LNCAP (cell line): ENCODE data around the gene GATA2.

ENCODE experiments used
- TF ChIP-seq, protein P1 (sequence below): fragments of 450-650 bp; IDR thresholded peaks from 2 replicates; pipeline ENCODE4 v1.5.1; 2017; ENCODE audit warnings: mild to moderate bottlenecking

GATA2 gene

DNA sequence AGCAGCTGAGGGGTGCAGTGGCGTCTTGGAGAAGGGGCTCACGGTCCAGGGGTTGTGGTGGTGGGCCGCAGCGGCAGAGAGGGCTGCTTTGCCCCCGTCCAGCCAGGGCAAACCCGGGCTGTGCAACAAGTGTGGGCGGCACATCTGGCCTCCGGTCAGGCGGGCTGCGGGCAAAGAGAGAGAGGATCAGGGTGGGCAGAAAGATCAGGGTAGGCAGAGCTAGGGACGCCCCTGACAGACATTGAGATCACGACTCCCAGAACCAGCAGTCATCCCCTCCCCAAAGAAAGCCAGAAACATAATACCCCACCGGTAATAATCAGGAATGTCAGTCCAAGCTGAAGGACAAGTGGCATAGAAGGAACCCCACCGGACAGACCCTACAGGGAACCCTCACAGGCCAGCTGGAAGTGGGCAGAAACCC lies 6.8 kb downstream of the GATA2 start:
- TF ChIP-seq, protein P1, sequence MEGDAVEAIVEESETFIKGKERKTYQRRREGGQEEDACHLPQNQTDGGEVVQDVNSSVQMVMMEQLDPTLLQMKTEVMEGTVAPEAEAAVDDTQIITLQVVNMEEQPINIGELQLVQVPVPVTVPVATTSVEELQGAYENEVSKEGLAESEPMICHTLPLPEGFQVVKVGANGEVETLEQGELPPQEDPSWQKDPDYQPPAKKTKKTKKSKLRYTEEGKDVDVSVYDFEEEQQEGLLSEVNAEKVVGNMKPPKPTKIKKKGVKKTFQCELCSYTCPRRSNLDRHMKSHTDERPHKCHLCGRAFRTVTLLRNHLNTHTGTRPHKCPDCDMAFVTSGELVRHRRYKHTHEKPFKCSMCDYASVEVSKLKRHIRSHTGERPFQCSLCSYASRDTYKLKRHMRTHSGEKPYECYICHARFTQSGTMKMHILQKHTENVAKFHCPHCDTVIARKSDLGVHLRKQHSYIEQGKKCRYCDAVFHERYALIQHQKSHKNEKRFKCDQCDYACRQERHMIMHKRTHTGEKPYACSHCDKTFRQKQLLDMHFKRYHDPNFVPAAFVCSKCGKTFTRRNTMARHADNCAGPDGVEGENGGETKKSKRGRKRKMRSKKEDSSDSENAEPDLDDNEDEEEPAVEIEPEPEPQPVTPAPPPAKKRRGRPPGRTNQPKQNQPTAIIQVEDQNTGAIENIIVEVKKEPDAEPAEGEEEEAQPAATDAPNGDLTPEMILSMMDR, result no peak

DNA sequence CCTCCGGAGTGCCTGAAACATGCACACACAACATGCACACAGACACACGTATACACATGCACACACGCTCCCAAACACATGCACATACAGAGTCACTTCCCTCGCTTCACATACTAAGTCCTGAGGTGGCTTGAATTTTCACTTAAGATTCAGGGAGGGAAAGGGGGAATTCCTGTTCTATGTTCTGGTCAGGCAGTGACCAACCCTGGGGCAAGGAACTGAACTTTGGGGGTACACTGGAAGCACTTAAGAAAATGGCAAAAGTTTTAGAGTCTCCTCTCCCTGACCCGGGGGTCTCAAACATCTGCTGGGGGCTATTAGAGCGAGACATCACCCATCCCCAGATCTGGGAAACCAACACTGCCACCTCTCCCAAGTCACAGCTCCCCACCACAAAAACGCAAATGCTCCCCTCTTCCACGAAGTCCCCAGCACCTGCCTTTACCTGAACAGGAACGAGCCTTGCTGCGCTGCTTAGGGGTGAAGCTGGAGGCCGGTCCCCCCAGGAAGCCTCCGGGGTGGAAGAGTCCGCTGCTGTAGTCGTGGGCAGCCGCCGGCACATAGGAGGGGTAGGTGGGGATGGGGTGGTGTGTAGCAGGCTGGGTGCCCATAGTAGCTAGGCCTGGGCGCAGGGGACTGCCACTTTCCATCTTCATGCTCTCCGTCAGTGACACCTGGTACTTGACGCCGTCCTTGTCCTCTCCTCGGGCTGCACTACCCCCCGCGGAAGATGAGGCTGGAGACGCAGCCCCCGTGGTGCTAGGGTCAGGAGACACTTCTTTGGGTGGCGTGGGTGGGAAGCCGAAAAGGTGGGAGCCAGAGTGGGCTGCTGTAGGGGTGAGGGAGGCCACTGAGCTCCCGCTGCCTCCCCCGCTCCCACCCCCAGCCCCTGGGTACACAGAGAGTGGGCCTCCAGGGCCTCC lies 7.5 kb downstream of the GATA2 start:
- TF ChIP-seq, protein P1, result no peak

- TF ChIP-seq, protein P1, result no peak
These were observed 8.4 kb downstream of the GATA2 start for GRCh38 chr3:128484404-128485281.

GRCh38 chr3:128483657-128484403 lies 9.2 kb downstream of the GATA2 start:
- TF ChIP-seq, protein P1, result no peak

- TF ChIP-seq, protein P1, result no peak
These were observed 10.0 kb downstream of the GATA2 start for GRCh38 chr3:128482666-128483656.

DNA sequence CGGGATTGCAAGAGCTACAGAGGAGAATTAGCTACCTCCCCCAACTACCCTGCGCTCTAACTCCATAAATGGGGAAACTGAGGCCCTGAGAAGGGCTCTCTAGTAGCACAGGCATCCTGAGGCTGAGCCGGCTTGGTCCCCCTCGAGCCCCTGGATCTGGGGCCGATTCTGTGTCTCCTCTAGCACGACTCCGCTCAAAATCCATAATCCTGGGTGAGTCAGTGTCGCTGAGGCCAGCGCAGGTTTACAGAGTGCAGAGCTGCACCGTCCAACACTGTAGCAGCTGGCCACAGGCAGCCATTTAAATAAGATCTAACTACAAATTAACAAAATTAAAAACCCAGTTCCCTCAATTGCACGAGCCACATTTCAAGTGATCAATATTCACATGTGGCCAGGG lies 10.8 kb downstream of the GATA2 start:
- TF ChIP-seq, protein P1, result no peak
